DMS 273 (cell line): ENCODE results near the gene RRM2.

Experiments used
- DNase-seq: peaks from one replicate; lab custom pipeline; 2025; ENCODE audit not compliant: unreplicated experiment; lab: John Stamatoyannopoulos, UW

RRM2 gene

DNA sequence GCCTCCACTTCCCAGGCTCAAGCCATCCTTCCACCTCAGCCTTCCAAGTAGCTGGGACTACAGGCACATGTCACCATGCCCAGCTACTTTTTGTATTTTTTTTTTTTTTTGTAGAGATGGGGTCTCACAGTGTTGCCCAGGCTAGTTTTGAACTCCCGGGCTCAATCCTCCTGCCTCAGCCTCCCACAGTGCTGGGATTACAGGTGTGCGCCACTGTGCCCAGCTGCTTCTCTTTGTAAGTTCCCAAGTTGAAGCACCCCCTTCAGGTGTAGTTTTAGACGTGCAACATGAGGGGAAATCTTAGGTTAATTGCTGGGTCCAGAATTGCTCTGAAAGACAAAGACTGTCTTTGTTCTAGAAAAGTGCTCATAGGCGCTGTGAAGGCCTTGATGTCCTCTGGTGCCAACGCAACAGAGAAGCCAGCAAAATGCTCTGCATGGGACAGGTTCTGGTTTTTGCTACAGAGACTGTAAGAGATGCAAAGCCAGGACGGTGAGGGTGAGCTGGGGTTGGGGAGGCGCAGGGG, 46.6 kb downstream of the RRM2 start:
- no peak for DNase-seq

DNA sequence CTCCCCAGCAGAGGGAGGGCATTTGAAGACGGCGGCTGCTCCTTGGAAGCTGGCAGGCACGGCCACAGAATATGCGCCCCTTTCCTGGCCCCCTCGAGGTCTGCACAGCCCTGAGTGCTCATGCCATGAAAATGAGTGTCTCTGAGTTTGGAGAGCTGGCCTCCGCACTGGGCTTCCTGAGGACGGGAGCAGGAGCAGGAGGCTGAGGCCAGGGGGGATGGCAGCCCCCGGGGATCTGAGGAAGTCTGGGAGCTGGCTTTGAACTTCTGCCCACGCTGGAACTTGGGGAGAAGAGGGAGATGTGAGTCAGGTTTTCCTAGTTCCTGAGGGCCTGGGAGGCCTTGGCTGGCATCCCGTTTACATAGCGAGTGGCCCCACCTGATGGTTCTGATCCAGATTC, 47.0 kb downstream of the RRM2 start:
- no peak for DNase-seq

DNA sequence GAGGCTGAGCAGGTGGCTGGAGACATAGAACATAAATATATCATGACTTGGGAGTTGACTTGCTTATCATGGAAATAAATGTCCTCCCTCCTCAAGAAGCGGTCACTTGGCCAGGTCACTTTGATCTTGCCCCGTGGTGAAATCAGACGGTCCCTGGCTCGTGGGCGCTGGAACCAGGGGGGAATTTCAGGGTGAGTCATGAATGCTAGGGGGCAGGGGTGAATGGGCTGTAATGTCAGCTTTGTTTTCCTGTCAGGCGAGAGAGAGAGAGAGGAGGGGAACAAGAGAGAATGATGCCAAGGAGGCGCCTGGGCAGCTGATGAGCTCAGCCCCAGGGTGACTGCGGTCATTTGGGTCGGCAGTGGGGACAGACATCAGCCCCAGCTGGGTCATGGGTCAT, 47.7 kb downstream of the RRM2 start:
- no peak for DNase-seq

DNA sequence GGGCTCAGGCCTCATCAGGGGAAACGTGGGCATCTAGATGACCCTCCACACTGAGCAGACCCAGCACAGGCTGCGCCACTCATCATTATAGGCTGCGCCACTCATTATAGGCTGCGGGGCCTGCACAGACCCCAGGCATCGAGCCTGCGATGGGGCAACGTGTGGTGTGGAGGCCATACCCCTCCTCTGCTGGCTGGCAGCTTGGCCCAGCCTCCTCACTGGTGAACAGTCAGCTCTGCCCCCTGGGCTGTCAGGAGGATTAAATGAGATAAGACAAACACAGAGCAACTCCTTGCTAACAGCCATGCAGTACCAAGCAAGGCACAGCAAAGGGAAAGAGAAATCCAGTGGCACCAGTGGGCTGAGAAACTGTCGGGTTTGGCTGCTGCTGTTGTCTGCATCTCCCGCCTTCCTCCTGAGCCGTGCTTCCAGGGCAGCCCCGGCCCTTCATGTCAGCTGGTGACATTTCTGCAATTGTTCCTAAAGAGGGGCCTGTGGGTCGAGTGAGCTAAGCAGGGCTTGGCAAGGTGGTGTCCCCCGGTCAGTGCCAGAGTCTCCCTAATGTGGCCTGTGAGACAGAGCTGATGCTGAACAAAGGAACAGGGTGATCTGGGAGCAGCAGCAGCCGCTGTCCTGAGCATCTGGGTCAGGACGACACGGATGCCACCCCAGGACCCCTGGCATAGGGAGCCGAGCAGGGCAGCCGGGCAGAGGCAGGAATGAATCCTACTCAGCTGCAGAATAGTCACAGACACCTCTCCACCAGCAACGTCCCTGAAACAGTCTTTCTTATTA, 48.7 kb downstream of the RRM2 start:
- no peak for DNase-seq

DNA sequence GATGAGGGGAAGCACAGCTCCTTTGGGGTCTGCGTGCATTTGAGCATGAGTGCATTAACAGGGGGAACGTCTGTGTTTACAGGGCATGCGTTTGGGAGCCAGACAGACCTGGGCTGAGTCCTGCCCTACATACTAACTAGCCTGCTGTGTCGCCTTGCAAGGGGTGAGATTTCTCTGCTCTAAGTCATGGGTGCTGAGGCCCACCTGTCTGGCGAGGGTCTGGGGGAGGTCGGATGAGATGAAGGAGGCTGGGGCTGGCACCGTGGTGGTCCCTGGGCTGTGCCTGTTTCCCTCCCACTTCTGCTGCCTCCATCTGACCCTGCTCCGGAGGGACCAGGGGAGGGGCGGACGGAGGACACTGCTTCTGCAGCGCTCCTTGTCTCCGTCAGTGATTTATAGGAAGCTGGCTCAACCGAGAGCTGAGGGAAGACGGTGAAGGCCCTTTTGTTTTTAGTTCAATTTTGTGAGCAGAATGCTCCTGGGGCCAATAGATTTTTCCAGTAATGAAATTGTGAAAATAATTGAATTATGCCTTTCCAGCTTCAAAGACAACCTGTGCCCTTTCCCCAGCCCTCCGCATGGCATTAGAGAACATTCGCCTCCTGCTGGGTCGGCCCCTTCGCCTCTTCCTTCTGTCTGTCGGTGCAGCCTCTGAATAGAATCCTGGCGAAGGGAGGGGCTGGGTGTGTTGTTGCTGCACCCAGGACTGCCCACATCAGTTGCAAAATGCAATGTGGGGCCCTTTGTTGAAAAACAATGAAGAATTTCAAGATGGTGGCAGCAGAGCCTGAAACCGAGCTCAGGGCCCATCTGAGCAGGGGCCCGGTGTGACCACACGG, 49.7 kb downstream of the RRM2 start:
- DNase-seq: no peak

DNA sequence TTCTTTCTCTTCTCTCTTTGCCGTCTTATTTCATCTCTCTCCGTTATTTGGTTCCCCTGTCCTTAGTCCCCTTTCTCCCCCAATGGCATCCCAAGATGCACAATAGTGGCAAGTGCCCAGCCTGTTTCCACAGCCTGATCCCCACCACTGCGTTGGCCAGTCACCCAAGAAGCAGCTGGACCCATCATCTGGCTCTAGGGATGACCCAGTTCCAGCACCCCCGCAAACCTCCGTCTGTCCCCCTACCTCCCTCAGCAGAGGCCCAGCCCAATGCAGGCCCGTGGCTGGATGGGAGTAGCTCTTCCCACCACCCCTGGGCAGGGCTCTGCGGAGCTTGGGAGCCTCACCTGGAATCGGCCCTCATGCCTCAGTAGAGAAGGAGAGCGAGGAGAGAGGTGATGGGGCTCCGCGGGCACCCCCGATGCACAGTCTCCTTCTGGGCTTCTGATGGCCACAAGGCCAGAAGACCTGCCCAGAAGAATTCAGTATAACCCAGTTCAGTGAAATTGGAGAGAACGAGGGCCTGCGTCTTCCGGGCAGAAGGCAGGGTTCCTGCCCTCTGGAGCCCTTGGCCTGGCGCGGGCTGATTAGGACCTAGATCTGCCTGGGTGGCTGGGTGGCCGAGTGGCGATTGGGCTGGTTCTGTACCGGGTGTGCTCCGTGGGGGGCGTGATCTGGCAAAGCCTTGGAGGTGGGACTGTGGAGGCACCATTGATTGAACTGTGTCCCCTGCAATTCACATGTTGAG, 50.9 kb downstream of the RRM2 start:
- DNase-seq: no peak

DNA sequence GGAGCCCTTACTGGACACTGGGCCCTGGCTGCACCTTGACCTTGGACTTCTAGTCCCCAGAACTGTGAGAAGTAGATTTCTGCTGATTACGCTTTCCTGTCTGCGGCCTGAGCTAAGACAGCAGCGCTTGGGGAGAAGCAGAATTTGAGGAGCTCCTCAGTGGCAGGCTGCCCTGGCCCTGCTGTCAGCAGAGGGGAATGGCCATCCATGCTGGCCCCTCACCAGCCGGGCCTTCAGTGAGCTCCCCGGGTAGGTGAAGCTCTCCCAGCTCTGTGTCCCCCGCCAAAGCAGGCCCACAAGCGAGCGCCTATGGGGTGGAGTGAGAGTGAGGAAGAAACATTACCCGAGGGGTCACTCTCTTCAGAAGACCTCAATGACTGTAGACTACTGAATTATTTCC, 51.6 kb downstream of the RRM2 start:
- no peak for DNase-seq

DNA sequence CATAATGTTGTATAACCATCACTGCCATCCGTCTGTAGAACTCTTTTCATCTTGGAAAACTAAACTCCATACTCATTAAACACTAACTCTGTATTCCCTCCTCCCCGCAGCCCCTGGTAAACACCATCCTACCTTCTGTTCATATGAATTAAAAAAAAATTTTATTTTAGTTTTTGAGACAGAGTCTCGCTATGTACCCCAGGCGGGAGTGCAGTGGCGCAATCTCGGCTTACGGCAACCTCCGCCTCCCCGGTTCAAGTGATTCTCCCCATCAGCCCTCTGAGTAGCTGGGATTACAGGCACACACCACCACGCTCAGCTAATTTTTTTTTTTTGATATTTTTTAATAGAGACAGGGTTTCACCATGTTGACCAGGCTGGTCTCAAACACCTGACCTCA, 52.9 kb downstream of the RRM2 start:
- DNase-seq: no peak

DNA sequence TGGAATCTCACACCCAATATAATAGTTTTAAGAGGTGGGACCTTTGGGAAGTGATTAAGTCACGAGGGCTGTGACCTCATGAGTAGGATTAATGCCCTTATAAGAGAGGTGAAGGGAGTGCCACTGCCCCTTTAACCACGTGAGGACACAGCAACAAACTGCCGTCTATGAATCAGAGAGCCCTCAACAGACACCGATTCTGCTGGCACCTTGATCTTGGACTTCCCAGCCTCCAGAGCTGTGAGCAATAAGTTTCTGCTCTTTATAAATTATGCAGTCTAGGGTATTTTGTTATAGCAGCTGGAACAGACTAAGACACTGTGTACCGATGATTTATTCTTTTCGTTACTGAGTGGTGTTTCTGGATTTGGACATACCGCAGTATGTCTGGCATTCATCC, 56.2 kb downstream of the RRM2 start:
- no peak for DNase-seq

DNA sequence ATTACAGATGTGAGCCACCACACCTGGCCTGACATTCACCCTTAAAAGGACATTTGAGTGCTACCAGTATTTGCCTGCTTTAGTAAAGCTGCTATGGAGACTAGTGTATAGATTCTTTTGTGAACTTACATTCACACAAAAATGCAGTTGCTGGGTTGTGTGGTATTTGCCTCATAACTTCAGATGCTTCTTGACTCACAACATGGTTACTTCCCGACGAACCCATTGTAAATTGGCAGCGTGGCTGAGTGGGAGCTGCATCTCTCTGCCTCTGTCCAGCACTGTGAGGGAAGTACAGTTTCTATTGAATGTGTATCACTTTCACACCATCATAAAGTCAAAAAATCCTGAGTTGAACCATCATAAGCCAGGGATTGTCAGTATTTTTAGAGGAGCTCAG, 56.9 kb downstream of the RRM2 start:
- DNase-seq: no peak

DNA sequence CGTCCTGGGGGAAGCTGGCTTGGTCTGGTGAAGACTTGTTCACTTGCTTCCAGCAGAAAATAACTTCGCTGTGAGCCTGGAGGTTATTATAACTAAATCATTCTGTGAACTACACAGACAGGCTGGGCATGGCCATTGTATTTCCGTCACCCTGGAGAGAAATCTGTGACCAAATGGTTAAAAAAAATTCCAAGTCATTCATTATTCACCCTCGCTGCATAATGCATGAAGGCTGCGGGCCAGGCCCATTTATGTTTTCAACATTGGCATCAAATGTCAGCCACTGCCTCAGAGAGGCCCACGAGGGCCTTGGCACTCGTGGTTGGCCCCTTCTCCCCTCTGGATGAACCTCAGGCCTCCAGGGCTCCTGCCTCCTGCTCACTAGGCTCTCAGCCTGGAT, 57.7 kb downstream of the RRM2 start:
- peak; percentile 48 for DNase-seq
